Amygdala (tissue), 56 donors: ENCODE data around the gene FEV.
A peak's percentile ranks its signal among the peaks of the same experiment; 100 is the strongest.

Source experiments
- DNase-seq, 56 donors: peaks; one replicate each; lab custom pipeline; 2025; lab: John Stamatoyannopoulos, UW

Gene FEV

GRCh38 chr2:219018286-219018685 is 33.3 kb upstream of the FEV start:
- DNase-seq: no peak

- DNase-seq: peak in 47 of 56 donors; percentile 13 to 85 (median 55)
These were observed 32.4 kb upstream of the FEV start for GRCh38 chr2:219017201-219017931.

GRCh38 chr2:219016721-219017120 is 31.7 kb upstream of the FEV start:
- DNase-seq: no peak

- no peak for DNase-seq
These were observed 25.9 kb upstream of the FEV start for GRCh38 chr2:219010873-219011272.

GRCh38 chr2:219010162-219010756 is 25.3 kb upstream of the FEV start:
- DNase-seq: no peak

- no peak for DNase-seq
These were observed 24.3 kb upstream of the FEV start for GRCh38 chr2:219009294-219009693.

- no peak for DNase-seq
These were observed 19.0 kb upstream of the FEV start for GRCh38 chr2:219003979-219004378.

- DNase-seq: no peak
These were observed 18.3 kb upstream of the FEV start for GRCh38 chr2:219003267-219003634.

- peak in 5 of 56 donors; percentile 12 to 47 (median 14) for DNase-seq
These were observed 17.6 kb upstream of the FEV start for GRCh38 chr2:219002395-219003266.

- peak in 2 of 56 donors; percentile 31 to 64 for DNase-seq
These were observed 16.8 kb upstream of the FEV start for GRCh38 chr2:219001577-219002394.

GRCh38 chr2:219001100-219001576 is 16.2 kb upstream of the FEV start:
- no peak for DNase-seq

- DNase-seq: no peak
These were observed 15.6 kb upstream of the FEV start for GRCh38 chr2:219000569-219000960.

GRCh38 chr2:218999881-219000568 is 15.0 kb upstream of the FEV start:
- no peak for DNase-seq

- DNase-seq: no peak
These were observed 14.3 kb upstream of the FEV start for GRCh38 chr2:218999021-218999880.

GRCh38 chr2:218998414-218999002 is 13.5 kb upstream of the FEV start:
- no peak for DNase-seq

- DNase-seq: no peak
These were observed 12.7 kb upstream of the FEV start for GRCh38 chr2:218997731-218998130.

GRCh38 chr2:218996937-218997336 is 12.0 kb upstream of the FEV start:
- no peak for DNase-seq

GRCh38 chr2:218995972-218996711 is 11.2 kb upstream of the FEV start:
- peak in 55 of 56 donors; percentile 8 to 88 (median 61) for DNase-seq
